NB4 (cell line): ENCODE results near the gene SCN3A.

Experiments used
- CTCF ChIP-seq: IDR thresholded peaks from one replicate; pipeline ENCODE4 v1.5.1; 2012; ENCODE audit warnings: low read depth, low read length
- TF ChIP-seq, protein P1 (sequence below): IDR thresholded peaks from 2 replicates; pipeline ENCODE4 v1.6.1; 2011; ENCODE audit warnings: low read depth, low read length

DNA sequence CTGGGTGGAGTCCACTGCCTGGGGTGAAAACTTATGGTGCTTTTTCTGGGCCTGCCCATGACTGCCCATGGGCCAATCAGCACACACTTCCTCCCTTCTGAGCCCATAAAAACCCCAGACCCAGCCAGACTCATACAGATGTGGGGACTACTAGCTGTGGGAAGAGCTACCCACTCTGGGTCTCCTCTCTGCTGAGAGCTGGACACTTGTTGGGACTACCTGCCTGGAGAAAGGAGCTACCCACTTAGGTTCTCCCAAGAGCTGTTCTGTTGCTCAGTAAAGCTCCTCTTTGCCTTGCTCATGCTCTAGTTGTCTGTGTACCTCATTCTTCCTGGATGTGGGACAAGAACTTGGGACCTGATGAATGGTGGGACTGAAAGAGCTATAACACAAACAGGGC, 129.0 kb downstream of the SCN3A start:
- TF ChIP-seq CTCF: no peak
- TF ChIP-seq, protein P1, sequence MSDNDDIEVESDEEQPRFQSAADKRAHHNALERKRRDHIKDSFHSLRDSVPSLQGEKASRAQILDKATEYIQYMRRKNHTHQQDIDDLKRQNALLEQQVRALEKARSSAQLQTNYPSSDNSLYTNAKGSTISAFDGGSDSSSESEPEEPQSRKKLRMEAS: no peak
